Neural cell (in vitro differentiated cells): Measurements from ENCODE around the gene RAI1. TPM values are rescaled to one million over a fixed set of nuclear protein-coding genes. Genes with fewer than 3 reads are reported as not detected.
A peak's percentile ranks its signal among the peaks of the same experiment; 100 is the strongest.

Source experiments
- H2AFZ ChIP-seq: fragments of 200-600, 300-800 bp; sonication (generic), shearing (Covaris generic); 2 replicates; pipeline ENCODE4 v1.6.0; 2014; ENCODE audit warnings: low read depth, mild to moderate bottlenecking, antibody characterized with exemption, low read length, moderate library complexity
- H3F3A ChIP-seq: fragments of 200-600 bp; shearing (Covaris generic); 2 replicates; pipeline ENCODE4 v1.6.1; 2016; ENCODE audit warnings: mild to moderate bottlenecking, moderate library complexity, mixed read lengths, antibody characterized with exemption, low read length; ENCODE audit not compliant: insufficient read depth, poor library complexity, severe bottlenecking
- H3K27ac ChIP-seq: fragments of 200-600, 300-800 bp; sonication (generic), shearing (Covaris generic); 2 replicates; pipeline ENCODE4 v1.5.1; 2014; ENCODE audit warnings: mild to moderate bottlenecking, low read length, moderate library complexity
- H3K27me3 ChIP-seq: fragments of 300-800, 200-600 bp; sonication (generic), shearing (Covaris generic); 2 replicates; pipeline ENCODE4 v1.6.0; 2014; ENCODE audit warnings: mild to moderate bottlenecking, low read depth, low read length, moderate library complexity; ENCODE audit not compliant: insufficient read depth
- H3K36me3 ChIP-seq: fragments of 300-800, 200-600 bp; sonication (generic), shearing (Covaris generic); 2 replicates; pipeline ENCODE4 v1.5.1; 2014; ENCODE audit warnings: mild to moderate bottlenecking, antibody characterized with exemption, low read length, moderate library complexity; ENCODE audit not compliant: insufficient read depth
- H3K4me2 ChIP-seq: fragments of 300-800, 200-600 bp; sonication (generic), shearing (Covaris generic); 2 replicates; pipeline ENCODE4 v1.6.0; 2014; ENCODE audit warnings: mild to moderate bottlenecking, low read length
- H3K4me3 ChIP-seq: fragments of 300-800, 200-600 bp; sonication (generic), shearing (Covaris generic); 2 replicates; pipeline ENCODE4 v1.5.1; 2014; ENCODE audit warnings: mild to moderate bottlenecking, low read length, moderate library complexity
- H3K79me2 ChIP-seq: fragments of 200-600 bp; shearing (Covaris generic); replicated peaks from 2 replicates; pipeline ENCODE4 v1.6.0; 2014; ENCODE audit warnings: mild to moderate bottlenecking, low read length, moderate library complexity; ENCODE audit not compliant: insufficient read depth
- H3K9ac ChIP-seq: fragments of 300-800, 200-600 bp; sonication (generic), shearing (Covaris generic); 2 replicates; pipeline ENCODE4 v1.6.1; 2016; ENCODE audit warnings: mild to moderate bottlenecking, low read length, mixed read lengths
- H3K9me2 ChIP-seq: fragments of 200-600 bp; shearing (Covaris generic); 2 replicates; pipeline ENCODE4 v1.6.1; 2016; ENCODE audit warnings: mild to moderate bottlenecking, low read length, mixed read lengths; ENCODE audit not compliant: insufficient read depth
- H3K9me3 ChIP-seq: fragments of 200-600, 300-800 bp; sonication (generic), shearing (Covaris generic); 2 replicates; pipeline ENCODE4 v1.6.1; 2016; ENCODE audit warnings: mild to moderate bottlenecking, mixed run types, low read length, moderate library complexity, mixed read lengths
- H4K20me1 ChIP-seq: fragments of 200-600 bp; shearing (Covaris generic); 2 replicates; pipeline ENCODE4 v1.6.1; 2016; ENCODE audit warnings: mild to moderate bottlenecking, mixed run types; ENCODE audit not compliant: insufficient read depth
- EP300 ChIP-seq: fragments of 450-650 bp; conservative IDR thresholded peaks from 2 replicates; pipeline ENCODE4 v1.6.1; 2014; ENCODE audit warnings: antibody characterized with exemption, mild to moderate bottlenecking, moderate library complexity; ENCODE audit not compliant: poor library complexity, severe bottlenecking
- EZH2 ChIP-seq: fragments of 200-600, 300-800 bp; shearing (Covaris generic), sonication (generic); IDR thresholded peaks from 2 replicates; pipeline ENCODE4 v1.6.1; 2014; ENCODE audit warnings: antibody characterized with exemption, low read length, borderline replicate concordance, mild to moderate bottlenecking; ENCODE audit not compliant: insufficient read depth, poor library complexity, severe bottlenecking
- MXI1 ChIP-seq: fragments of 450-650 bp; conservative IDR thresholded peaks from 2 replicates; pipeline ENCODE4 v1.6.1; 2014; ENCODE audit warnings: antibody characterized with exemption, mild to moderate bottlenecking; ENCODE audit not compliant: poor library complexity, severe bottlenecking
- POLR2AphosphoS5 ChIP-seq: IDR thresholded peaks from 2 replicates; pipeline ENCODE4 v1.6.1; 2012
- RAD21 ChIP-seq: fragments of 450-650 bp; conservative IDR thresholded peaks from 2 replicates; pipeline ENCODE4 v1.6.1; 2014; ENCODE audit warnings: antibody characterized with exemption, mild to moderate bottlenecking, moderate library complexity
- REST ChIP-seq: IDR thresholded peaks from 2 replicates; pipeline ENCODE4 v1.6.1; 2012; ENCODE audit warnings: borderline replicate concordance
- SMC3 ChIP-seq: fragments of 450-650 bp; conservative IDR thresholded peaks from 2 replicates; pipeline ENCODE4 v1.6.1; 2014; ENCODE audit warnings: antibody characterized with exemption, mild to moderate bottlenecking, moderate library complexity; ENCODE audit not compliant: poor library complexity
- TAF1 ChIP-seq: IDR thresholded peaks from 2 replicates; pipeline ENCODE4 v1.6.1; 2012; ENCODE audit warnings: low read depth
- polyA plus RNA-seq: library from polyadenylated mRNA; depleted of rRNA; stranded (reverse); fragments of >200 nt; gene quantifications from 2 replicates; pipeline ENCODE4 v1.2.3, GENCODE V29; 2014
- TF ChIP-seq, protein P1 (sequence below): fragments of 450-650 bp; IDR thresholded peaks from 2 replicates; pipeline ENCODE4 v1.5.1; 2014; ENCODE audit warnings: antibody characterized with exemption, mild to moderate bottlenecking, moderate library complexity; ENCODE audit not compliant: poor library complexity, severe bottlenecking

RAI1 gene
- polyA plus RNA-seq, 1 donor from 2014 or later: 16.9 TPM

- H2AFZ ChIP-seq: no peak overlapping the region
- no peaks in the 10 kb centered on the region for H3K9me2 ChIP-seq
- H3K36me3 ChIP-seq: no peaks in the 10 kb centered on the region
- no peak overlapping the region for H3K9ac ChIP-seq
- no peaks in the 10 kb centered on the region for H4K20me1 ChIP-seq
- no peaks in the 10 kb centered on the region for H3K27me3 ChIP-seq
- H3K9me3 ChIP-seq: no peaks in the 10 kb centered on the region
- H3K4me3 ChIP-seq: no peak overlapping the region
- no peak for TF ChIP-seq REST
- no peak for TF ChIP-seq MXI1
- TF ChIP-seq, protein P1, sequence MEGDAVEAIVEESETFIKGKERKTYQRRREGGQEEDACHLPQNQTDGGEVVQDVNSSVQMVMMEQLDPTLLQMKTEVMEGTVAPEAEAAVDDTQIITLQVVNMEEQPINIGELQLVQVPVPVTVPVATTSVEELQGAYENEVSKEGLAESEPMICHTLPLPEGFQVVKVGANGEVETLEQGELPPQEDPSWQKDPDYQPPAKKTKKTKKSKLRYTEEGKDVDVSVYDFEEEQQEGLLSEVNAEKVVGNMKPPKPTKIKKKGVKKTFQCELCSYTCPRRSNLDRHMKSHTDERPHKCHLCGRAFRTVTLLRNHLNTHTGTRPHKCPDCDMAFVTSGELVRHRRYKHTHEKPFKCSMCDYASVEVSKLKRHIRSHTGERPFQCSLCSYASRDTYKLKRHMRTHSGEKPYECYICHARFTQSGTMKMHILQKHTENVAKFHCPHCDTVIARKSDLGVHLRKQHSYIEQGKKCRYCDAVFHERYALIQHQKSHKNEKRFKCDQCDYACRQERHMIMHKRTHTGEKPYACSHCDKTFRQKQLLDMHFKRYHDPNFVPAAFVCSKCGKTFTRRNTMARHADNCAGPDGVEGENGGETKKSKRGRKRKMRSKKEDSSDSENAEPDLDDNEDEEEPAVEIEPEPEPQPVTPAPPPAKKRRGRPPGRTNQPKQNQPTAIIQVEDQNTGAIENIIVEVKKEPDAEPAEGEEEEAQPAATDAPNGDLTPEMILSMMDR: no peak
- TF ChIP-seq SMC3: peak; percentile 22
- TF ChIP-seq EP300: no peak
- no peak overlapping the region for H3K4me2 ChIP-seq
- H3K79me2 ChIP-seq: no peaks in the 10 kb centered on the region
- no peaks in the 10 kb centered on the region for H3F3A ChIP-seq
- no peak overlapping the region for H3K27ac ChIP-seq
These were observed 129.0 kb downstream of the RAI1 start for GRCh38 chr17:17810084-17810894.

GRCh38 chr17:17810895-17811248 lies 129.6 kb downstream of the RAI1 start:
- Histone ChIP-seq H3K36me3 (no peaks in the 10 kb centered on the region), H3K27ac (no peak overlapping the region), H3K4me2 (no peak overlapping the region), H4K20me1 (no peaks in the 10 kb centered on the region), H3K9ac (no peak overlapping the region), H3K4me3 (no peak overlapping the region), H2AFZ (no peak overlapping the region), H3F3A (no peaks in the 10 kb centered on the region), H3K79me2 (no peaks in the 10 kb centered on the region), H3K9me3 (no peaks in the 10 kb centered on the region), H3K27me3 (no peaks in the 10 kb centered on the region), H3K9me2 (no peaks in the 10 kb centered on the region)
- TF ChIP-seq TAF1 (no peak), MXI1 (no peak), SMC3 (no peak), REST (no peak), RAD21 (no peak), POLR2AphosphoS5 (no peak), EP300 (no peak), EZH2 (no peak)
- TF ChIP-seq, protein P1: no peak
